Tibial nerve (tissue), 4 donors: Measurements from ENCODE around the gene EYS.

Source experiments
- CTCF ChIP-seq, 5 experiments: fragments of 200-600 bp in 3 of 5; fragments of 450-650 bp in 2 of 5; sonication (generic) in 3 of 5; IDR thresholded peaks; one replicate each; pipeline ENCODE4 v1.5.1; 2016 to 2019; ENCODE audit warnings: antibody characterized with exemption in 5 of 5, mild to moderate bottlenecking in 3 of 5, moderate library complexity in 2 of 5
- EP300 ChIP-seq, 2 donors: sonication (generic); formaldehyde crosslinking; IDR thresholded peaks; one replicate each; pipeline ENCODE4 v1.6.1; 2017; ENCODE audit warnings: antibody characterized with exemption in 2 of 2, mild to moderate bottlenecking in 1 of 2
- POLR2A ChIP-seq, 2 donors: fragments of 450-650 bp; IDR thresholded peaks; one replicate each; pipeline ENCODE4 v1.6.1; 2017; ENCODE audit warnings: antibody characterized with exemption in 2 of 2, mild to moderate bottlenecking in 2 of 2, moderate library complexity in 2 of 2

- TF ChIP-seq CTCF (IDR thresholded peaks at IDR 0.05) (no peak), POLR2A (IDR thresholded peaks at IDR 0.05) (no peak), EP300 (IDR thresholded peaks at IDR 0.05) (no peak)
Measured at GRCh38 chr6:63785006-63785405, 1922.0 kb downstream of the EYS start.
